K562 (cell line): ENCODE measurements around the gene PARK7. TPM values are rescaled to one million over a fixed set of nuclear protein-coding genes. Genes with fewer than 3 reads are reported as not detected.

Experiments
- ATAC-seq: fragments of 200-7000 bp; cut with Tn5 transposase; 3 replicates; pipeline ENCODE4 v1.9.1; 2020; ENCODE audit warnings: moderate library complexity
- BruUV-seq: library from RNA; stranded (reverse); fragments of 400-500 nt; replicated peaks from 2 replicates; lab custom pipeline; 2021; lab: Mats Ljungman, UMichigan
- CTCF ChIA-PET: fragments of 300-600 bp; formaldehyde crosslinking; extraction: SDS; loops from one replicate; lab custom pipeline; 2021; ENCODE audit warnings: low intra/inter-chr PET ratio; lab: Yijun Ruan, JAX
- POLR2A ChIA-PET: fragments of 300-600, 350-650 bp; sonication (Branson Sonifier 250); formaldehyde crosslinking; extraction: SDS; loops from one replicate; lab custom pipeline; 2021; ENCODE audit warnings: antibody characterized with exemption, inconsistent platforms; lab: Yijun Ruan, JAX
- DNase-seq, 4 experiments: peaks; one replicate each; pipeline versions ENCODE4 v3.0.0 to v3.0.0-alpha.2; 2011 to 2018; ENCODE audit warnings: low spot score in 3 of 4, mixed read lengths in 3 of 4; ENCODE audit errors: extremely low read depth in 1 of 4
- FAIRE-seq: peaks from 2 replicates; lab custom pipeline; 2011; peaks lifted over from hg19 to GRCh38; lab: Jason Lieb, UNC
- H2AFZ ChIP-seq: 2 replicates; pipeline ENCODE4 v1.6.0; 2011; ENCODE audit warnings: low read depth, low read length, control low read depth, inconsistent platforms
- H3K27ac ChIP-seq: fragments of 200-600 bp; 3 replicates; pipeline ENCODE4 v1.8.0; 2011; ENCODE audit warnings: low read depth, mild to moderate bottlenecking, control low read depth, inconsistent platforms, low read length, moderate library complexity, mixed read lengths; ENCODE audit errors: extremely low read depth
- H3K27me3 ChIP-seq, 2 experiments: fragments of 300-600 bp in 1 of 2; 2 replicates in 1 of 2; 3 replicates in 1 of 2; pipeline versions ENCODE4 v1.6.0 to v1.8.0; 2011; ENCODE audit warnings: inconsistent platforms in 2 of 2, low read length in 2 of 2, mild to moderate bottlenecking in 1 of 2, mixed read lengths in 1 of 2, moderate library complexity in 1 of 2; ENCODE audit not compliant: control insufficient read depth in 2 of 2, insufficient read depth in 2 of 2
- H3K36me3 ChIP-seq: fragments of 300-600 bp; 3 replicates; pipeline ENCODE4 v1.8.0; 2011; ENCODE audit warnings: mild to moderate bottlenecking, low read length, inconsistent platforms; ENCODE audit not compliant: control insufficient read depth, insufficient read depth
- H3K4me1 ChIP-seq, 2 experiments: fragments of 200-600 bp in 1 of 2; replicated peaks in 1 of 2; 2 replicates in 1 of 2; 3 replicates in 1 of 2; pipeline versions ENCODE4 v1.5.1 to v1.8.0; 2011; ENCODE audit warnings: inconsistent platforms in 2 of 2, low read length in 2 of 2, mild to moderate bottlenecking in 1 of 2, mixed read lengths in 1 of 2, moderate library complexity in 1 of 2; ENCODE audit not compliant: control insufficient read depth in 2 of 2, insufficient read depth in 2 of 2
- H3K4me2 ChIP-seq: 2 replicates; pipeline ENCODE4 v1.6.1; 2011; ENCODE audit warnings: low read length, control low read depth, inconsistent platforms, mixed read lengths; ENCODE audit not compliant: insufficient read depth
- H3K4me3 ChIP-seq: fragments of 200-600 bp; sonication (generic), shearing (Covaris generic); 2 replicates; pipeline ENCODE4 v1.5.1; 2016; ENCODE audit warnings: control low read depth, inconsistent platforms
- H3K79me2 ChIP-seq: fragments of 200-600 bp; 3 replicates; pipeline ENCODE4 v1.8.0; 2011; ENCODE audit warnings: low read length, inconsistent platforms; ENCODE audit not compliant: control insufficient read depth, insufficient read depth
- H3K9ac ChIP-seq, 2 experiments: 2 replicates each; pipeline versions ENCODE4 v1.6.0 to v1.6.1; 2011; ENCODE audit warnings: low read depth in 2 of 2, low read length in 2 of 2, control low read depth in 1 of 2, inconsistent platforms in 1 of 2, mild to moderate bottlenecking in 1 of 2, mixed read lengths in 1 of 2; ENCODE audit not compliant: insufficient read depth in 1 of 2
- H3K9me1 ChIP-seq: one replicate; pipeline ENCODE4 v1.6.0; 2011; ENCODE audit warnings: inconsistent platforms, mild to moderate bottlenecking, low read length, moderate library complexity; ENCODE audit not compliant: control insufficient read depth, insufficient read depth
- H3K9me3 ChIP-seq: replicated peaks from 2 replicates; pipeline ENCODE4 v1.5.1; 2011; ENCODE audit warnings: low read depth, low read length, inconsistent platforms; ENCODE audit not compliant: control insufficient read depth, insufficient read depth
- H4K20me1 ChIP-seq: replicated peaks from 2 replicates; pipeline ENCODE4 v1.6.1; 2011; ENCODE audit warnings: low read length, inconsistent platforms, mixed read lengths; ENCODE audit not compliant: control insufficient read depth, insufficient read depth
- CREM ChIP-seq: IDR thresholded peaks from 2 replicates; pipeline ENCODE4 v1.6.1; 2014; ENCODE audit warnings: antibody characterized with exemption, low read depth
- KLF10 ChIP-seq: fragments of 250-450 bp; sonication (Bioruptor Pico); IDR thresholded peaks from 2 replicates; pipeline ENCODE4 v1.6.1; 2021; ENCODE audit warnings: matching md5 sums
- PHB2 ChIP-seq: fragments of 450-650 bp; IDR thresholded peaks from 2 replicates; pipeline ENCODE4 v1.6.1; 2017; ENCODE audit warnings: low read depth
- TAF15 ChIP-seq: fragments of 200-400 bp; formaldehyde crosslinking; IDR thresholded peaks from 2 replicates; pipeline ENCODE4 v1.6.1; 2017; ENCODE audit warnings: mild to moderate bottlenecking, low read depth, low read length, moderate library complexity
- WGBS: fragments of 100-300 bp; shearing (Covaris generic); methylation state at CpG from one replicate; pipeline ENCODE4 v1.1.6; 2016; ENCODE audit warnings: low coverage, mixed read lengths; ENCODE audit not compliant: insufficient coverage; ENCODE audit errors: missing lambda C conversion rate; 5-methylcytosine and 5-hydroxymethylcytosine counted together
- in situ Hi-C: fragments of 300-500 bp; cut with MboI; formaldehyde crosslinking; loops from 4 replicates; pipeline ENCODE4 v1.15.0; 2018; ENCODE audit warnings: inconsistent platforms, mixed read lengths
- intact Hi-C: fragments of 100-400 bp; cut with micrococcal nuclease; formaldehyde crosslinking; loops from 2 replicates; pipeline ENCODE4 v1.14.2; 2022
- polyA plus RNA-seq, 8 experiments: library from polyadenylated mRNA; depleted of rRNA in 4 of 8; stranded (reverse) in 5 of 8; unstranded in 3 of 8; fragments of >200 nt; fragmentation: Nextera tagmentation in 2 of 8; fragmentation: Illumina TruSeq in 1 of 8; extraction: Ambion mirVana in 2 of 8; extraction: Trizol in 1 of 8; gene quantifications; 2 replicates each; pipeline versions ENCODE4 v1.2.1 to v1.2.3, GENCODE V29; 2011 to 2014; ENCODE audit warnings: inconsistent platforms in 1 of 8, missing spikeins in 1 of 8
- total RNA-seq, 7 experiments: library from RNA; depleted of rRNA in 6 of 7; stranded (reverse); fragments of >200 nt in 6 of 7; fragmentation: Illumina TruSeq in 2 of 7; extraction: Trizol in 2 of 7; gene quantifications; 2 replicates each; pipeline versions ENCODE4 v1.2.1 to v1.2.3, GENCODE V29; 2011 to 2021; ENCODE audit warnings: low replicate concordance in 1 of 7
- TF ChIP-seq, protein P1 (sequence below): fragments of 450-650 bp; formaldehyde crosslinking; IDR thresholded peaks from 2 replicates; pipeline ENCODE4 v1.4.0; 2020; ENCODE audit warnings: mild to moderate bottlenecking, mixed read lengths

Gene PARK7
- total and polyA plus RNA-seq, 9 of the 15 experiments (the other 6 are each of a cell fraction or from before 2014, with no cell fraction given) = 374 to 1,298 (median 484) TPM

DNA sequence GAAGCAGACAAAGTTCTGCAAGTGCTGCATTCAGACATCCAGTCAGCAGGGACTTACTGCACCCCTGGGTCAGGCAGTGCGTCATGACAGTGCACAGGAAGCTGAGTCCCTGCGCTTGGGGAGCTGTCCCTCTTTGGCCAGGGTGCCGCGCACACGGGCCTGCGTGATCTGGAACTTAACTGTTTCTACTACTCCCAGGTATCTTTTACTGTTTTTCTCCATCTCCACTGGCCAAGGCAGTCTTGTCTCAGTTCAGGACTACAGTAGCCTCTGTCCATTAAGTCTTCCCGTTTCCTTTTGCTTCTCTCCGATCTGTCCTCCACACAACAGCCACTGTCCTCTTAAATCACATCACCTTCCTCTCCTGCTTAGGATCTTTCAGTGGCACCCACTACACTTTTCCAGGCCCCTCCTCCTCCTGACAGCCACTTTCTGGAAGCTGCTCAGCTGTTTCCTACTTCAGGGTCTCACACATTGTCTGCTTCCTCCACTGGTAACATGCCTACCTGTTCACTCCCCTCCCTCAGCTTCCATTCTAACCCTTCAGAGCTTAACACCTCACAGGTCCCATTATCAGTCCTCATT is 48.7 kb downstream of the PARK7 start:
- peaks cover 10 to 22% of the 10 kb centered on the region in 2 experiments for H3K4me1 ChIP-seq
- H3K27me3 ChIP-seq = no peaks in the 10 kb centered on the region
- H2AFZ ChIP-seq = no peak overlapping the region
- FAIRE-seq = no peak
- no peaks in the 10 kb centered on the region for H3K79me2 ChIP-seq
- in situ Hi-C loops (loop anchor here (5.0 to 10.0 kb wide), 2 partner anchors 33 to 345 kb away; no protein-coding TSS in a partner anchor), intact Hi-C loops (no loop called here)
- no peaks in the 10 kb centered on the region for H3K9me1 ChIP-seq
- WGBS = 57% methylated on average over 8 of the region's 8 CpGs
- no peak for DNase-seq
- BruUV-seq = no TSS peak
- H3K27ac ChIP-seq = no peak overlapping the region
- no peak for TF ChIP-seq PHB2
- TF ChIP-seq CREM = peak; percentile 13; the same call in 1 of the 2 replicates
- no peak for TF ChIP-seq KLF10 (CRISPR knock-in tag)
- TF ChIP-seq, protein P1, sequence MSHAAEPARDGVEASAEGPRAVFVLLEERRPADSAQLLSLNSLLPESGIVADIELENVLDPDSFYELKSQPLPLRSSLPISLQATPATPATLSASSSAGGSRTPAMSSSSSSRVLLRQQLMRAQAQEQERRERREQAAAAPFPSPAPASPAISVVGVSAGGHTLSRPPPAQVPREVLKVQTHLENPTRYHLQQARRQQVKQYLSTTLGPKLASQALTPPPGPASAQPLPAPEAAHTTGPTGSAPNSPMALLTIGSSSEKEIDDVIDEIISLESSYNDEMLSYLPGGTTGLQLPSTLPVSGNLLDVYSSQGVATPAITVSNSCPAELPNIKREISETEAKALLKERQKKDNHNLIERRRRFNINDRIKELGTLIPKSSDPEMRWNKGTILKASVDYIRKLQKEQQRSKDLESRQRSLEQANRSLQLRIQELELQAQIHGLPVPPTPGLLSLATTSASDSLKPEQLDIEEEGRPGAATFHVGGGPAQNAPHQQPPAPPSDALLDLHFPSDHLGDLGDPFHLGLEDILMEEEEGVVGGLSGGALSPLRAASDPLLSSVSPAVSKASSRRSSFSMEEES (CRISPR knock-in tag) = no peak
- no peak for TF ChIP-seq TAF15
- 0 out of 3 replicates have a peak, but pooled peaks have one; percentile 30 for ATAC-seq
- no peaks in the 10 kb centered on the region for H3K9me3 ChIP-seq
- H3K4me3 ChIP-seq = no peak overlapping the region
- no peaks in the 10 kb centered on the region for H3K36me3 ChIP-seq
- CTCF ChIA-PET = interaction anchor here (0.6 kb wide), 1 partner anchor 341 kb away, joined by 3 read pairs; no protein-coding TSS in a partner anchor
- POLR2A ChIA-PET = interaction anchor here (0.6 to 1.2 kb wide), 2 partner anchors 125 to 848 kb away, joined by 3 read pairs; no protein-coding TSS in a partner anchor
- H3K4me2 ChIP-seq = no peak overlapping the region
- H3K9ac ChIP-seq = no peak overlapping the region
- no peaks in the 10 kb centered on the region; the same call in 1 of the 2 replicates for H4K20me1 ChIP-seq
